SK-N-SH treated with all-trans-retinoic acid at 6 μM for 48 hours (cell line): Measurements from ENCODE around the gene ESF1.

Experiments used
- ATAC-seq: fragments of 200-7000 bp; cut with Tn5 transposase; 3 replicates; pipeline ENCODE4 v1.9.1; 2020; ENCODE audit warnings: mild to moderate bottlenecking, moderate library complexity
- ARNTL ChIP-seq: fragments of 450-650 bp; formaldehyde crosslinking; IDR thresholded peaks from 2 replicates; pipeline ENCODE4 v1.5.0; 2020; ENCODE audit warnings: low read depth, mild to moderate bottlenecking, moderate library complexity, borderline replicate concordance
- BACH2 ChIP-seq: fragments of 250-450 bp; sonication (Bioruptor Pico); IDR thresholded peaks from 2 replicates; pipeline ENCODE4 v1.9.0; 2021; ENCODE audit warnings: mild to moderate bottlenecking, borderline replicate concordance
- CREB5 ChIP-seq: fragments of 250-450 bp; sonication (Bioruptor Pico); IDR thresholded peaks from 2 replicates; pipeline ENCODE4 v1.5.1; 2020; ENCODE audit warnings: low read depth, mild to moderate bottlenecking, moderate library complexity
- CSDC2 ChIP-seq: fragments of 250-450 bp; sonication (Bioruptor Pico); IDR thresholded peaks from 2 replicates; pipeline ENCODE4 v1.5.0; 2020; ENCODE audit warnings: mild to moderate bottlenecking, moderate library complexity
- ESRRG ChIP-seq: fragments of 250-450 bp; sonication (Bioruptor Pico); IDR thresholded peaks from 2 replicates; pipeline ENCODE4 v1.6.1; 2021; ENCODE audit warnings: mild to moderate bottlenecking
- GLIS3 ChIP-seq: fragments of 250-450 bp; sonication (Bioruptor Pico); IDR thresholded peaks from 2 replicates; pipeline ENCODE4 v1.5.0; 2020; ENCODE audit warnings: mild to moderate bottlenecking, moderate library complexity
- OSR1 ChIP-seq: fragments of 250-450 bp; sonication (Bioruptor Pico); IDR thresholded peaks from 2 replicates; pipeline ENCODE4 v1.8.0; 2022; ENCODE audit warnings: moderate library complexity, mild to moderate bottlenecking, inconsistent platforms
- POU6F1 ChIP-seq: fragments of 250-450 bp; sonication (Bioruptor Pico); IDR thresholded peaks from 2 replicates; pipeline ENCODE4 v1.8.0; 2021; ENCODE audit warnings: low read depth, mild to moderate bottlenecking, moderate library complexity, borderline replicate concordance
- RARB ChIP-seq: fragments of 250-450 bp; sonication (Bioruptor Pico); IDR thresholded peaks from 2 replicates; pipeline ENCODE4 v1.8.0; 2021; ENCODE audit warnings: mild to moderate bottlenecking, moderate library complexity
- SNAI2 ChIP-seq: fragments of 250-450 bp; sonication (Bioruptor Pico); IDR thresholded peaks from 2 replicates; pipeline ENCODE4 v1.5.0; 2020; ENCODE audit warnings: mild to moderate bottlenecking, moderate library complexity
- TCF4 ChIP-seq: fragments of 250-450 bp; sonication (Bioruptor Pico); IDR thresholded peaks from 2 replicates; pipeline ENCODE4 v1.8.0; 2021; ENCODE audit warnings: mild to moderate bottlenecking, moderate library complexity, borderline replicate concordance
- TOX ChIP-seq: fragments of 250-450 bp; sonication (Bioruptor Pico); IDR thresholded peaks from 2 replicates; pipeline ENCODE4 v1.8.0; 2021; ENCODE audit warnings: mild to moderate bottlenecking, moderate library complexity, borderline replicate concordance
- TSHZ2 ChIP-seq: fragments of 250-450 bp; sonication (Bioruptor Pico); IDR thresholded peaks from 2 replicates; pipeline ENCODE4 v1.5.0; 2020; ENCODE audit warnings: mild to moderate bottlenecking, moderate library complexity
- ZC3H10 ChIP-seq: fragments of 250-450 bp; sonication (Bioruptor Pico); IDR thresholded peaks from 2 replicates; pipeline ENCODE4 v1.5.1; 2021; ENCODE audit warnings: mild to moderate bottlenecking, moderate library complexity
- ZFP3 ChIP-seq: fragments of 250-450 bp; sonication (Bioruptor Pico); IDR thresholded peaks from 2 replicates; pipeline ENCODE4 v1.5.0; 2020; ENCODE audit warnings: mild to moderate bottlenecking, moderate library complexity
- ZFP30 ChIP-seq: fragments of 450-650 bp; formaldehyde crosslinking; IDR thresholded peaks from 2 replicates; pipeline ENCODE4 v1.5.0; 2022; ENCODE audit warnings: mild to moderate bottlenecking, moderate library complexity
- ZNF565 ChIP-seq: fragments of 450-650 bp; formaldehyde crosslinking; conservative IDR thresholded peaks from 2 replicates; pipeline ENCODE4 v1.5.0; 2020; ENCODE audit warnings: low read depth, mild to moderate bottlenecking, moderate library complexity
- ZNF70 ChIP-seq: fragments of 450-650 bp; formaldehyde crosslinking; IDR thresholded peaks from 2 replicates; pipeline ENCODE4 v1.5.0; 2020; ENCODE audit warnings: mild to moderate bottlenecking, moderate library complexity
- ZNF8 ChIP-seq: fragments of 450-650 bp; formaldehyde crosslinking; IDR thresholded peaks from 2 replicates; pipeline ENCODE4 v1.5.0; 2020; ENCODE audit warnings: mild to moderate bottlenecking, moderate library complexity
- TF ChIP-seq, protein P1 (sequence below): fragments of 250-450 bp; sonication (Bioruptor Pico); IDR thresholded peaks from 2 replicates; pipeline ENCODE4 v1.8.0; 2020; ENCODE audit warnings: mild to moderate bottlenecking, moderate library complexity, borderline replicate concordance
- TF ChIP-seq, protein P2 (sequence below): fragments of 250-450 bp; sonication (Bioruptor Pico); IDR thresholded peaks from 2 replicates; pipeline ENCODE4 v1.5.1; 2021; ENCODE audit warnings: mild to moderate bottlenecking, moderate library complexity

Gene ESF1

DNA sequence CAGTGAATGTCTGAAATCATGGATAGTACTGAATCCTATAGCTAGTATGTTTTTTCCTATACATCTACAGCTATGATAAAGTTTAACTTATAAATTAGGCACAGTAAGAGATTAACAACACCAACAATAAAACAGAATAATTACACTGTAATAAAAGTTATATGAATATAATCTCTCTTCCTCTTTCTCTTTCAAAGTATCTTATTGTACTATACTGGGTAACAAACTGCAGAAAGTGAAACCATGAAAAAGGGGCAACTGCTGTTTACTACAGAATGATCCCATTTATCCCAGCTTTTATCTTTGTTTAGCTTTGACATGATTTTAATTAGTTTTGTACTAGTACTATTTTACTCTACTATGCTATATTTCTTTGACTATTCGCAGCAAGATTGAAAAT lies 25.8 kb downstream of the ESF1 start:
- TF ChIP-seq BACH2 (CRISPR knock-in tag), result no peak
- TF ChIP-seq, protein P1, sequence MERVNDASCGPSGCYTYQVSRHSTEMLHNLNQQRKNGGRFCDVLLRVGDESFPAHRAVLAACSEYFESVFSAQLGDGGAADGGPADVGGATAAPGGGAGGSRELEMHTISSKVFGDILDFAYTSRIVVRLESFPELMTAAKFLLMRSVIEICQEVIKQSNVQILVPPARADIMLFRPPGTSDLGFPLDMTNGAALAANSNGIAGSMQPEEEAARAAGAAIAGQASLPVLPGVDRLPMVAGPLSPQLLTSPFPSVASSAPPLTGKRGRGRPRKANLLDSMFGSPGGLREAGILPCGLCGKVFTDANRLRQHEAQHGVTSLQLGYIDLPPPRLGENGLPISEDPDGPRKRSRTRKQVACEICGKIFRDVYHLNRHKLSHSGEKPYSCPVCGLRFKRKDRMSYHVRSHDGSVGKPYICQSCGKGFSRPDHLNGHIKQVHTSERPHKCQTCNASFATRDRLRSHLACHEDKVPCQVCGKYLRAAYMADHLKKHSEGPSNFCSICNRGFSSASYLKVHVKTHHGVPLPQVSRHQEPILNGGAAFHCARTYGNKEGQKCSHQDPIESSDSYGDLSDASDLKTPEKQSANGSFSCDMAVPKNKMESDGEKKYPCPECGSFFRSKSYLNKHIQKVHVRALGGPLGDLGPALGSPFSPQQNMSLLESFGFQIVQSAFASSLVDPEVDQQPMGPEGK (CRISPR knock-in tag), result no peak
- no peak for TF ChIP-seq ZNF8 (CRISPR knock-in tag)
- TF ChIP-seq ESRRG (CRISPR knock-in tag), result no peak
- TF ChIP-seq ZC3H10 (CRISPR knock-in tag), result no peak
- no peak for TF ChIP-seq CSDC2 (CRISPR knock-in tag)
- TF ChIP-seq ARNTL, result no peak
- no peak for TF ChIP-seq ZFP30 (CRISPR knock-in tag)
- TF ChIP-seq OSR1, result no peak
- TF ChIP-seq CREB5 (CRISPR knock-in tag), result no peak
- no peak for TF ChIP-seq TCF4 (CRISPR knock-in tag)
- TF ChIP-seq POU6F1 (CRISPR knock-in tag), result no peak
- TF ChIP-seq, protein P2, sequence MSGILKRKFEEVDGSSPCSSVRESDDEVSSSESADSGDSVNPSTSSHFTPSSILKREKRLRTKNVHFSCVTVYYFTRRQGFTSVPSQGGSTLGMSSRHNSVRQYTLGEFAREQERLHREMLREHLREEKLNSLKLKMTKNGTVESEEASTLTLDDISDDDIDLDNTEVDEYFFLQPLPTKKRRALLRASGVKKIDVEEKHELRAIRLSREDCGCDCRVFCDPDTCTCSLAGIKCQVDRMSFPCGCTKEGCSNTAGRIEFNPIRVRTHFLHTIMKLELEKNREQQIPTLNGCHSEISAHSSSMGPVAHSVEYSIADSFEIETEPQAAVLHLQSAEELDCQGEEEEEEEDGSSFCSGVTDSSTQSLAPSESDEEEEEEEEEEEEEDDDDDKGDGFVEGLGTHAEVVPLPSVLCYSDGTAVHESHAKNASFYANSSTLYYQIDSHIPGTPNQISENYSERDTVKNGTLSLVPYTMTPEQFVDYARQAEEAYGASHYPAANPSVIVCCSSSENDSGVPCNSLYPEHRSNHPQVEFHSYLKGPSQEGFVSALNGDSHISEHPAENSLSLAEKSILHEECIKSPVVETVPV (CRISPR knock-in tag), result no peak
- no peak for ATAC-seq

DNA sequence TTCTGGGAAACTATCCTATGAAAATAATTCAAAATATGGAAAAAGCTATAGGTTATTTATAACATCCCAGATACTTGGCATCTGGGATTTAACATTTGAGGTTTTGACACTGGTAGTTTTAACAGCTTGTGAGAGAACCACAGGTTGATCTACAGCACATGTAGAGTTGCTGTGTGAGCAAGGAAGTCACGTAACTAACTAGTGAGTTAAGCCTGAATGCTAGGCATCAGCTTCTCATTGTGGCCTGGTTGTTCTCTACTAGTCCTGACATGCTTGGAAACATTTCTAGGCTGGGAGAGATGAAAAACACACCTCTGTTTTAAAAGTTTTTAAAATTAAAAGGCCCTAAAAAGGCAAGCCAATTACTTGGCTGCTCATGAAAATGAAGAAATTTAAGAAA lies 28.2 kb downstream of the ESF1 start:
- ATAC-seq, result no peak
- TF ChIP-seq TSHZ2 (CRISPR knock-in tag) (no peak), ZNF8 (CRISPR knock-in tag) (no peak), ZNF70 (CRISPR knock-in tag) (no peak), ZC3H10 (CRISPR knock-in tag) (no peak), ARNTL (no peak), RARB (no peak), SNAI2 (CRISPR knock-in tag) (no peak), BACH2 (CRISPR knock-in tag) (no peak), ESRRG (CRISPR knock-in tag) (no peak), TOX (CRISPR knock-in tag) (no peak)
- TF ChIP-seq, all 23 proteins: peak for 0

DNA sequence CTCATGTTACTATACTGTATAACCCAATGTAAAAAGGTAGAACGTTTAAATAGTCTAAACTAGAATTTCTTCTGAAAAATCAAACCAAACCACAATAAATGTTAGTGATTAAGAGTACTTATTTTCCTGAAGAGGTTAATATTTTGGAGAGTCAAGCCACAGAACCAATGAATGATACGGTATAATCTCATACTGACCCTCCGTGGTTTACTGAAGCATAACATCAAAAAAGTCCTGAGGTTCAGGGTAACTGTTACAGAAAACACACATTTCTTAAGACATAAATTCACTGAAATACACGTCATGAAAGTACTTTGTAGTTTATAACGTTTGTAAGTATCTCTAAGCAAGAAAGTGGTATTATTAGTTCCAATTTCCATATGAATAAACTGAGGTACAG lies 28.9 kb downstream of the ESF1 start:
- TF ChIP-seq ZFP3 (CRISPR knock-in tag) (no peak), CSDC2 (CRISPR knock-in tag) (no peak), GLIS3 (CRISPR knock-in tag) (no peak), ARNTL (no peak), CREB5 (CRISPR knock-in tag) (no peak), TCF4 (CRISPR knock-in tag) (no peak), ZNF565 (CRISPR knock-in tag) (no peak), TSHZ2 (CRISPR knock-in tag) (no peak)
- ATAC-seq, result no peak
